ENCODE results near the gene TMCC2.

TMCC2 gene

DNA sequence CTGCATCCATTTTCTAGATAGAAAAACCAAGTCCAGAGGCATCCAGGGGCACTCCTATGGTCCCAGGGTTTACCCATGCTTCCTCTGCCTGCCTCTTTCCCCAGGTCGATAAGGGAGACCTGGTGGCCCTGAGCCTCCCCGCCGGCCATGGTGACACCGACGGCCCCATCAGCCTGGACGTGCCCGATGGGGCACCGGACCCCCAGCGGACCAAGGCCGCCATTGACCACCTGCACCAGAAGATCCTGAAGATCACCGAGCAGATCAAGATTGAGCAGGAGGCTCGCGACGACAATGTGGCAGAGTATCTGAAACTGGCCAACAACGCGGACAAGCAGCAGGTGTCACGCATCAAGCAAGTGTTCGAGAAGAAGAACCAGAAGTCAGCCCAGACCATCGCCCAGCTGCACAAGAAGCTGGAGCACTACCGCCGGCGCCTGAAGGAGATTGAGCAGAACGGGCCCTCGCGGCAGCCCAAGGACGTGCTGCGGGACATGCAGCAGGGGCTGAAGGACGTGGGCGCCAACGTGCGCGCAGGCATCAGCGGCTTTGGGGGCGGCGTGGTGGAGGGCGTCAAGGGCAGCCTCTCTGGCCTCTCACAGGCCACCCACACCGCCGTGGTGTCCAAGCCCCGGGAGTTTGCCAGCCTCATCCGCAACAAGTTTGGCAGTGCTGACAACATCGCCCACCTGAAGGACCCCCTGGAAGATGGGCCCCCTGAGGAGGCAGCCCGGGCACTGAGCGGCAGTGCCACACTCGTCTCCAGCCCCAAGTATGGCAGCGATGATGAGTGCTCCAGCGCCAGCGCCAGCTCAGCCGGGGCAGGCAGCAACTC is 41.3 kb downstream of the TMCC2 start:
- no peak for ATAC-seq
- TF ChIP-seq, protein P1, sequence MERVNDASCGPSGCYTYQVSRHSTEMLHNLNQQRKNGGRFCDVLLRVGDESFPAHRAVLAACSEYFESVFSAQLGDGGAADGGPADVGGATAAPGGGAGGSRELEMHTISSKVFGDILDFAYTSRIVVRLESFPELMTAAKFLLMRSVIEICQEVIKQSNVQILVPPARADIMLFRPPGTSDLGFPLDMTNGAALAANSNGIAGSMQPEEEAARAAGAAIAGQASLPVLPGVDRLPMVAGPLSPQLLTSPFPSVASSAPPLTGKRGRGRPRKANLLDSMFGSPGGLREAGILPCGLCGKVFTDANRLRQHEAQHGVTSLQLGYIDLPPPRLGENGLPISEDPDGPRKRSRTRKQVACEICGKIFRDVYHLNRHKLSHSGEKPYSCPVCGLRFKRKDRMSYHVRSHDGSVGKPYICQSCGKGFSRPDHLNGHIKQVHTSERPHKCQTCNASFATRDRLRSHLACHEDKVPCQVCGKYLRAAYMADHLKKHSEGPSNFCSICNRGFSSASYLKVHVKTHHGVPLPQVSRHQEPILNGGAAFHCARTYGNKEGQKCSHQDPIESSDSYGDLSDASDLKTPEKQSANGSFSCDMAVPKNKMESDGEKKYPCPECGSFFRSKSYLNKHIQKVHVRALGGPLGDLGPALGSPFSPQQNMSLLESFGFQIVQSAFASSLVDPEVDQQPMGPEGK (CRISPR knock-in tag; IDR thresholded peaks at IDR 0.05; ENCODE audit: borderline replicate concordance) = no peak
- TF ChIP-seq RARB (CRISPR knock-in tag; IDR thresholded peaks at IDR 0.05) (no peak), POU6F1 (CRISPR knock-in tag; IDR thresholded peaks at IDR 0.05; ENCODE audit: borderline replicate concordance, low read depth) (no peak), ZC3H10 (CRISPR knock-in tag; IDR thresholded peaks at IDR 0.05) (no peak), ZNF8 (CRISPR knock-in tag; IDR thresholded peaks at IDR 0.05) (no peak)

- TF ChIP-seq TOX (CRISPR knock-in tag; IDR thresholded peaks at IDR 0.05; ENCODE audit: borderline replicate concordance) (no peak), OSR1 (CRISPR knock-in tag; IDR thresholded peaks at IDR 0.05) (no peak), PPARA (CRISPR knock-in tag; IDR thresholded peaks at IDR 0.05; ENCODE audit: borderline replicate concordance) (no peak), CSDC2 (CRISPR knock-in tag; IDR thresholded peaks at IDR 0.05) (no peak), TSHZ2 (CRISPR knock-in tag; IDR thresholded peaks at IDR 0.05) (no peak), ZFP30 (CRISPR knock-in tag; IDR thresholded peaks at IDR 0.05) (no peak), GLIS3 (CRISPR knock-in tag; IDR thresholded peaks at IDR 0.05) (no peak), POU6F1 (CRISPR knock-in tag; IDR thresholded peaks at IDR 0.05; ENCODE audit: borderline replicate concordance, low read depth) (no peak), ISL1 (CRISPR knock-in tag; IDR thresholded peaks at IDR 0.05) (no peak), TCF4 (CRISPR knock-in tag; IDR thresholded peaks at IDR 0.05; ENCODE audit: borderline replicate concordance) (no peak), ZNF565 (CRISPR knock-in tag; conservative IDR thresholded peaks at IDR 0.05; ENCODE audit: low read depth) (no peak), RARB (CRISPR knock-in tag; IDR thresholded peaks at IDR 0.05) (no peak), ZNF8 (CRISPR knock-in tag; IDR thresholded peaks at IDR 0.05) (no peak), BACH2 (CRISPR knock-in tag; IDR thresholded peaks at IDR 0.05; ENCODE audit: borderline replicate concordance) (no peak)
- TF ChIP-seq, protein P1 (CRISPR knock-in tag; IDR thresholded peaks at IDR 0.05; ENCODE audit: borderline replicate concordance) = no peak
- ATAC-seq = no peak
Measured at GRCh38 chr1:205269711-205270110, 42.0 kb downstream of the TMCC2 start.

- no peak for TF ChIP-seq TOX (CRISPR knock-in tag; IDR thresholded peaks at IDR 0.05; ENCODE audit: borderline replicate concordance)
- ATAC-seq = no peak
Measured at GRCh38 chr1:205270271-205270670, 42.5 kb downstream of the TMCC2 start.

DNA sequence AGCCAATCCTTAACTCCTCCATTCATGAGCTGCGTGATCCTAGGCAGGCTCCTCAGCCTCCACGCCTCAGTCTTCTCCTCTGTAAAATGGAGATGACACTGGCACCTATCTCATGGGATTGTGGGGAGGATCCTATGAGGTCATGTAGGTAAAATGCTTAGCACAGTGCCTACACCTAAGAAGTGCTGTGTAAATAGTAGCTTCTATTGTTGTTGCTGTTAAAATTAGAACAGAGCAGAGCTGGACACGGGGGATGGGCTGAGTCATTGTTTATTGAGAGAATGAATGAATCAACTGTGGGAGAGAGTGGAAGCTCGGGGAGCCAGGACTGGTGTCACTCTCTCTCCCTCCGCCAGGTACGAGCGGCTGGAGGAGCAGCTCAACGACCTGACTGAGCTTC is 43.0 kb downstream of the TMCC2 start:
- no peak for ATAC-seq
- TF ChIP-seq, protein P1 (CRISPR knock-in tag; IDR thresholded peaks at IDR 0.05; ENCODE audit: borderline replicate concordance) = no peak
- TF ChIP-seq GLIS3 (CRISPR knock-in tag; IDR thresholded peaks at IDR 0.05) = no peak
- no peak for TF ChIP-seq CREB5 (CRISPR knock-in tag; IDR thresholded peaks at IDR 0.05; ENCODE audit: low read depth)
- TF ChIP-seq ZC3H10 (CRISPR knock-in tag; IDR thresholded peaks at IDR 0.05) = no peak
- no peak for TF ChIP-seq CSRNP3 (CRISPR knock-in tag; IDR thresholded peaks at IDR 0.05)
- TF ChIP-seq ZFP30 (CRISPR knock-in tag; IDR thresholded peaks at IDR 0.05) = no peak
- TF ChIP-seq BACH2 (CRISPR knock-in tag; IDR thresholded peaks at IDR 0.05; ENCODE audit: borderline replicate concordance) = no peak
